Activated CD8-positive, alpha-beta T cell treated with anti-CD3 and anti-CD28 coated beads for 36 hours (primary cell): Measurements from ENCODE around the gene VCL. TPM values are rescaled to one million over a fixed set of nuclear protein-coding genes. Genes with fewer than 3 reads are reported as not detected.
"Not testable (repeated sequence)": the region's sequence is repeated elsewhere in the genome, so short reads cannot be mapped to it uniquely, and the experiment has no call there.

Experiments
- ATAC-seq: fragments of 200-7000 bp; cut with Tn5 transposase; one replicate; pipeline ENCODE4 v1.10.0; 2021; ENCODE audit warnings: mild to moderate bottlenecking, moderate library complexity
- CTCF ChIA-PET: fragments of 350-600 bp; sonication (Branson Sonifier 250); formaldehyde crosslinking; loops from one replicate; lab custom pipeline; 2021; ENCODE audit warnings: antibody characterized with exemption; lab: Charles Lee
- POLR2A ChIA-PET: fragments of 350-600 bp; sonication (Branson Sonifier 250); formaldehyde crosslinking; loops from one replicate; lab custom pipeline; 2021; ENCODE audit warnings: antibody characterized with exemption; lab: Charles Lee
- DNase-seq: peaks from one replicate; pipeline ENCODE4 v3.0.0-alpha.2; 2020
- H3K27ac Mint-ChIP-seq: one replicate; pipeline ENCODE4 v1.8.0; 2021; ENCODE audit warnings: mild to moderate bottlenecking, mixed read lengths
- H3K27me3 Mint-ChIP-seq: one replicate; pipeline ENCODE4 v1.8.0; 2021; ENCODE audit warnings: mixed read lengths
- H3K36me3 Mint-ChIP-seq: one replicate; pipeline ENCODE4 v1.8.0; 2021; ENCODE audit warnings: low read depth, mixed read lengths
- H3K4me1 Mint-ChIP-seq: one replicate; pipeline ENCODE4 v1.8.0; 2021; ENCODE audit warnings: low read depth, mixed read lengths
- H3K4me3 Mint-ChIP-seq: one replicate; pipeline ENCODE4 v1.8.0; 2021; ENCODE audit warnings: mild to moderate bottlenecking, moderate library complexity, mixed read lengths
- H3K9me3 Mint-ChIP-seq: one replicate; pipeline ENCODE4 v1.8.0; 2021; ENCODE audit warnings: mixed read lengths
- intact Hi-C: fragments of 100-400 bp; cut with micrococcal nuclease; formaldehyde crosslinking; loops from one replicate; pipeline ENCODE4 v1.10.0; 2022
- total RNA-seq, 2 experiments: library from RNA; stranded (reverse); gene quantifications; one replicate each; pipeline ENCODE4 v1.2.3, GENCODE V29; 2021
- TF ChIP-seq, protein P1 (sequence below): fragments of 200-600 bp; IDR thresholded peaks from one replicate; pipeline ENCODE4 v1.8.0; 2022; ENCODE audit warnings: antibody characterized with exemption, mild to moderate bottlenecking

Gene VCL
- total RNA-seq, 2 experiments from 2014 or later: 16.9 to 17.7 TPM

DNA sequence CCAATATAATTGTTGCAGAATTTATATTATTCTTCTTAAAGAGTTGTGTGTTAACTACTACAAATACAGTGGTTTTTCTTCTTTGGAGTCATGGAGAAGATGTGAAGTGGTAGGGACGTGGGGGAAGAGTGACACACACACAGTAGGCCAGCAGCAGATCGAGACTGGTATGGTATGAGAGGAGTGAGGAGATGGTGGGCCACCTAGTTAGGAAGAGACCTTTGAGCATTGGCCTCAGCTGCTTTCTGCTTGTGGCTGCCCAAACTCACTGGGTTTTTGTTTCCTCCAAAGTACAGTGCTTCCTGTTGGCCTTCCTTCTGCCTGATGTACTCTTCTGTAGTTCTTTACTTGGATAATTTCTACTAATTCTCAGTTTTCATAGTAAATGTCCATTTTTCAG, 14.6 kb downstream of the VCL start:
- intact Hi-C loops: no loop called here
- no peaks in the 10 kb centered on the region for H3K27me3 Mint-ChIP-seq
- H3K9me3 Mint-ChIP-seq: no peaks in the 10 kb centered on the region
- ChIA-PET POLR2A (interaction anchor here (1.0 kb wide), 1 partner anchor 14 kb away, joined by 4 read pairs; no protein-coding TSS in a partner anchor), CTCF (interaction anchor here (1.2 kb wide), 1 partner anchor 72 kb away, joined by 5 read pairs; no protein-coding TSS in a partner anchor)
- no peak overlapping the region for H3K27ac Mint-ChIP-seq
- no peak overlapping the region for H3K4me3 Mint-ChIP-seq
- TF ChIP-seq, protein P1, sequence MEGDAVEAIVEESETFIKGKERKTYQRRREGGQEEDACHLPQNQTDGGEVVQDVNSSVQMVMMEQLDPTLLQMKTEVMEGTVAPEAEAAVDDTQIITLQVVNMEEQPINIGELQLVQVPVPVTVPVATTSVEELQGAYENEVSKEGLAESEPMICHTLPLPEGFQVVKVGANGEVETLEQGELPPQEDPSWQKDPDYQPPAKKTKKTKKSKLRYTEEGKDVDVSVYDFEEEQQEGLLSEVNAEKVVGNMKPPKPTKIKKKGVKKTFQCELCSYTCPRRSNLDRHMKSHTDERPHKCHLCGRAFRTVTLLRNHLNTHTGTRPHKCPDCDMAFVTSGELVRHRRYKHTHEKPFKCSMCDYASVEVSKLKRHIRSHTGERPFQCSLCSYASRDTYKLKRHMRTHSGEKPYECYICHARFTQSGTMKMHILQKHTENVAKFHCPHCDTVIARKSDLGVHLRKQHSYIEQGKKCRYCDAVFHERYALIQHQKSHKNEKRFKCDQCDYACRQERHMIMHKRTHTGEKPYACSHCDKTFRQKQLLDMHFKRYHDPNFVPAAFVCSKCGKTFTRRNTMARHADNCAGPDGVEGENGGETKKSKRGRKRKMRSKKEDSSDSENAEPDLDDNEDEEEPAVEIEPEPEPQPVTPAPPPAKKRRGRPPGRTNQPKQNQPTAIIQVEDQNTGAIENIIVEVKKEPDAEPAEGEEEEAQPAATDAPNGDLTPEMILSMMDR: no peak
- peaks cover 30% of the 10 kb centered on the region for H3K4me1 Mint-ChIP-seq
- DNase-seq (no peak), ATAC-seq (no peak)
- H3K36me3 Mint-ChIP-seq: no peaks in the 10 kb centered on the region

DNA sequence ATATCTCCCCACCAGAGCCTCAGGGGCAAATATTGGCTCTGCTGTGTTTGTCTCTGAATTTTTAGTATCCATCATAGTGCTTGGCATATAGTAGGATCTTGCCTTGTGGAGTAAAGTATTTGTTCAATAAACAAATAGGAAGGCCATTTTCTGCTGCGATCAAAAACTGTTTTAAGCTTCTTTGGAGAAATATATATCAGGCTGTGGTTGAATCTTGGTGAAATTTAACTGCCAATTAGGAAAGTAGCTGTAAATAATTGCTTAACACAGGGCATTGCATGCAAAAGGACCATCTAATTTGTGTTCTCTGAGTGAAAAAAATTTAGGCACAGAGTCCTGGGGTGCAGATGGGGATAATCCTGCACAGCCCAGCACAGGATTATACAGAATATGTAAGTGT, 15.1 kb downstream of the VCL start:
- TF ChIP-seq, protein P1: no peak
- ChIA-PET CTCF (interaction anchor here (1.2 kb wide), 1 partner anchor 72 kb away, joined by 5 read pairs; no protein-coding TSS in a partner anchor), POLR2A (interaction anchor here (1.0 kb wide), 1 partner anchor 13 kb away, joined by 4 read pairs; no protein-coding TSS in a partner anchor)
- DNase-seq (no peak), ATAC-seq (no peak)
- Mint-ChIP-seq H3K9me3 (no peaks in the 10 kb centered on the region), H3K27ac (no peak overlapping the region), H3K36me3 (no peaks in the 10 kb centered on the region), H3K4me3 (no peak overlapping the region), H3K4me1 (peaks cover 30% of the 10 kb centered on the region), H3K27me3 (no peaks in the 10 kb centered on the region)
- intact Hi-C loops: no loop called here

DNA sequence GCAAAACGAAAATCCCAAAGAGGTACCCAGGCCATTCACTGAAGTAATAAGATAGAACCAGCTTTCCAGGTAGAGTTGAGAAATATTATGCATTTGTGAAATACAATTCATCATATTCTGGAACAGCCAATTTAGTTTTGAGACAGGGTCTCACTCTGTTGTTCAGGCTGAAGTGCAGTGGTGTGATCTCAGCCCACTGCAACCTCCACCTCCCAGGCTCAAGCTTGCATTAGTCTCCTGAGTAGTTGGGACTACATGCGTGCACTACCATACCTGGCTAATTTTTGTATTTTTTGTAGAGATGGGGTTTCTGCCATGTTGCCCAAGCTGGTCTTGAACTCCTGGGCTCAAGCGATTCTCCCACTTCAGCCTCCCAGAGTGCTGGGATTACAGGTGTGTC, 16.7 kb downstream of the VCL start:
- POLR2A ChIA-PET, H3K4me3 Mint-ChIP-seq, DNase-seq, intact Hi-C loops, ATAC-seq, H3K27ac Mint-ChIP-seq, H3K36me3 Mint-ChIP-seq, H3K27me3 Mint-ChIP-seq, H3K9me3 Mint-ChIP-seq: not testable (repeated sequence)
- CTCF ChIA-PET: interaction anchor here (1.5 kb wide), 1 partner anchor 11 kb away, joined by 4 read pairs; no protein-coding TSS in a partner anchor
- peaks cover 23% of the 10 kb centered on the region for H3K4me1 Mint-ChIP-seq

DNA sequence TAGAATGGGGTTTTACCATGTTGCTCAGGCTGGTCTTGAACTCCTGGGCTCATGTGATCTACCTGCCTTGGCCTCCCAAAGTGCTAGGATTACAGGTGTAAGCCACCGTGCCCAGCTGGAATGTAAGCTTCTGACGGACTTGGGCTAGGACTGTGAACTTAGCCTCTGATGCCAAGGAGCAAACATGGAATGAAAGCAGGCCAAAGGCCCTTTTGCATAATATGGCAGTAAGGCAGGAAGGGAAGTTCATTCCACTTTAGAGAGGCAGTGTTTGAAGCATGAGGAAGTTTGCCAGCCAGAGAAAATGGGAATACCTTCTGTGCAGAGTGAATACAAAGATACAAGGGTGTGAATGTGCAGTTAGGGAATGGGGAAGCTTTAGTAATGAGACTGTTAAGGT, 20.3 kb downstream of the VCL start:
- no peak overlapping the region for H3K27ac Mint-ChIP-seq
- H3K9me3 Mint-ChIP-seq: no peaks in the 10 kb centered on the region
- TF ChIP-seq, protein P1: no peak
- intact Hi-C loops: no loop called here
- H3K4me3 Mint-ChIP-seq: no peak overlapping the region
- CTCF ChIA-PET: no interaction called here
- ATAC-seq (no peak), DNase-seq (no peak)
- POLR2A ChIA-PET: no interaction called here
- no peaks in the 10 kb centered on the region for H3K36me3 Mint-ChIP-seq
- H3K4me1 Mint-ChIP-seq: peaks cover 7% of the 10 kb centered on the region
- H3K27me3 Mint-ChIP-seq: no peaks in the 10 kb centered on the region

DNA sequence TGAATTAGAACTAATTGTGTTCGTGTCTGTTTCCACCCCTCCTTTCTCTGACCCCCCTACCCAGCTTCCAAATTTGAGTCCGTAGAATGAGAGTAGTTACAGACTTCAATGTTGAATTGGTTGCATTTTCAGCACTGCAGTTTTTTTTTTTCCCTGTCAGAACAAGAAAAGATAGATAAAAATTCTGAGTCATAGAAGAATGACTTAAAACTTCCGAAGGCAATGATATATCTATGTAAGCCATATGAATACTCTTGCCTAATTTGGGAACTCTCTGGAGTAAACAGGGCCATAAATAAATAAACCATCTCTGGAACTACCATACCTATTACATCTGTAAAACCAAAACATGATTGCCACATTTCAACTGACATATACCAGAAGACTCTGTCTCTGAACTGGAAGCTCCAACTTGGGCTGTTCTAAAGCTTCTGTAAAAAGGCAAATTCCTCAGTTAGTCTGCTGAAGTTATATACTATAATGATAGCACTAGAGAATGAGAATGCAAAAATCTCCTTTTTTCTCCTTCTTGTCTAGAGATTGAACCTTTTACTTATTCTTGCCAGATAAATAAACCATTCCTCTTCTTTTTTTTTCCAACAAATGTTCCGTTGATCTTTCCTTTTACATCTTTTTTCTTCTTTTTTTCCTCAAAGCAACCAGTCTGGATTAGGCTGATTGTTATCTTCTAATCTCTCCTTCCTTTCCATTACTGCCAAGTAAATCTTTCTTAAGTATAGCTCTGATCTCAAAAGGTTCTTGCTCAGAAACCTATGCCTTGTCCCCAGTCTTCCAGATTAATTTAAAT, 23.5 kb downstream of the VCL start:
- intact Hi-C loops: no loop called here
- Mint-ChIP-seq H3K36me3 (no peaks in the 10 kb centered on the region), H3K4me3 (no peak overlapping the region), H3K4me1 (peaks cover 11% of the 10 kb centered on the region), H3K27me3 (no peaks in the 10 kb centered on the region), H3K9me3 (no peaks in the 10 kb centered on the region), H3K27ac (peak overlapping the region; percentile 21)
- TF ChIP-seq, protein P1: no peak
- no peak for ATAC-seq
- DNase-seq: no peak
- ChIA-PET POLR2A (interaction anchor here (0.7 to 0.9 kb wide), 2 partner anchors 18 to 193 kb away, joined by 3 read pairs; no protein-coding TSS in a partner anchor), CTCF (interaction anchor here (1.0 to 1.7 kb wide), 2 partner anchors 28 to 141 kb away, joined by 3 to 5 read pairs; no protein-coding TSS in a partner anchor)
